ENCODE results near the gene NMS.

NMS gene

GRCh38 chr2:100517556-100517955 lies 47.3 kb downstream of the NMS start:
- no CpG with 5 or more reads among the region's 1 CpG for WGBS, 2 donors (ENCODE audit: extremely low coverage in 2 of 2, insufficient read length in 2 of 2, insufficient replicate concordance in 1 of 2)
- no peak overlapping the region for H4K8ac ChIP-seq (ENCODE audit: low read depth, low read length)
- no peak overlapping the region for H3K27ac ChIP-seq (replicated peaks; ENCODE audit: low read length)
- no peak overlapping the region for H3K9ac ChIP-seq (ENCODE audit: low read depth, low read length, poor library complexity)
- no peaks in the 10 kb centered on the region for H3K79me1 ChIP-seq (ENCODE audit: low read depth, low read length)
- no peak overlapping the region for H2AK5ac ChIP-seq (ENCODE audit: low read depth, low read length)
- no peak overlapping the region for H3K14ac ChIP-seq (ENCODE audit: low read length)
- H3K4me1 ChIP-seq (ENCODE audit: control insufficient read depth in 2 of 2, insufficient read depth in 1 of 2, low read depth in 1 of 2, low read length in 2 of 2), result no peaks in the 10 kb centered on the region
- no peaks in the 10 kb centered on the region for H3K9me3 ChIP-seq (replicated peaks in 1 of 2; ENCODE audit: control insufficient read depth in 2 of 2, insufficient read depth in 1 of 2, low read depth in 1 of 2, low read length in 2 of 2)
- H3K4me2 ChIP-seq (ENCODE audit: insufficient read depth, low read length, poor library complexity, severe bottlenecking), result no peak overlapping the region
- H3K4ac ChIP-seq (ENCODE audit: low read length), result no peak overlapping the region
- no peaks in the 10 kb centered on the region for H3K36me3 ChIP-seq (replicated peaks in 1 of 2; ENCODE audit: control insufficient read depth in 2 of 2, insufficient read depth in 2 of 2, low read length in 2 of 2)
- H3K23ac ChIP-seq (ENCODE audit: low read depth, low read length, poor library complexity), result no peak overlapping the region
- no peak overlapping the region for H3K4me3 ChIP-seq (ENCODE audit: low read length in 2 of 2)
- no peak overlapping the region for H3K18ac ChIP-seq (ENCODE audit: low read length)
- no peak overlapping the region for H2BK120ac ChIP-seq (ENCODE audit: low read depth, low read length)
- no peak overlapping the region for H2BK15ac ChIP-seq (ENCODE audit: low read length)
- H3K27me3 ChIP-seq (ENCODE audit: control insufficient read depth in 3 of 3, insufficient read depth in 3 of 3, low read depth in 1 of 3, low read length in 3 of 3), result no peaks in the 10 kb centered on the region
- H2BK12ac ChIP-seq (ENCODE audit: low read length), result no peak overlapping the region
- H2BK5ac ChIP-seq (ENCODE audit: low read length), result no peak overlapping the region
- no peak for DNase-seq (ENCODE audit: low spot score)
- no peak overlapping the region for H4K91ac ChIP-seq (ENCODE audit: low read depth, low read length, poor library complexity)
- H2AFZ ChIP-seq (ENCODE audit: low read length), result no peak overlapping the region

DNA sequence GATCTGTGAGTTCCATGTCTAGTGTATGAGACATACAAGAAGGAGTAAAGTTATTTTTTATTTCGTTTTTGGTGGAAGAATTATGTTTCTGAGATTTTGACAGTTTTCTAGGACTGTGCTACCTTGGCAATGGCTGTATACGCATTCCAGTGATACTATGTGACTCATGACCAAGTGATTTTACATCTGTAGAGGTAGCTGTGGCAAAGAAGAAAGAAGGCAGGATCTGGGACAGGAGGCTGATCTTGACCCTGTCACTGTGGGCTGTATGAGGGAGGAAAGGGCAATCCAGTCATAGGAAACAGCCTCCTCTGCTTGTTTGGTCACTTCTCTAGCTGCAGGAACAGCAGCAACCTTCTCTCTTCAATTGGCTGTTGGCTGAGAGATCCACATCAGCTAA lies 48.5 kb downstream of the NMS start:
- H3K4me2 ChIP-seq (ENCODE audit: insufficient read depth, low read length, poor library complexity, severe bottlenecking), result no peak overlapping the region
- H3K79me1 ChIP-seq (ENCODE audit: low read depth, low read length), result no peaks in the 10 kb centered on the region
- no peak overlapping the region for H3K14ac ChIP-seq (ENCODE audit: low read length)
- H3K9ac ChIP-seq (ENCODE audit: low read depth, low read length, poor library complexity), result no peak overlapping the region
- no peak overlapping the region for H3K18ac ChIP-seq (ENCODE audit: low read length)
- no peak overlapping the region for H3K23ac ChIP-seq (ENCODE audit: low read depth, low read length, poor library complexity)
- H2BK5ac ChIP-seq (ENCODE audit: low read length), result no peak overlapping the region
- no peak overlapping the region for H2BK12ac ChIP-seq (ENCODE audit: low read length)
- no peak overlapping the region for H2AK5ac ChIP-seq (ENCODE audit: low read depth, low read length)
- no peak for DNase-seq (ENCODE audit: low spot score)
- H2AFZ ChIP-seq (ENCODE audit: low read length), result no peak overlapping the region
- H2BK120ac ChIP-seq (ENCODE audit: low read depth, low read length), result no peak overlapping the region
- H4K8ac ChIP-seq (ENCODE audit: low read depth, low read length), result no peak overlapping the region
- no peaks in the 10 kb centered on the region for H3K9me3 ChIP-seq (replicated peaks in 1 of 2; ENCODE audit: control insufficient read depth in 2 of 2, insufficient read depth in 1 of 2, low read depth in 1 of 2, low read length in 2 of 2)
- H3K27ac ChIP-seq (replicated peaks; ENCODE audit: low read length), result no peak overlapping the region
- H3K36me3 ChIP-seq (replicated peaks in 1 of 2; ENCODE audit: control insufficient read depth in 2 of 2, insufficient read depth in 2 of 2, low read length in 2 of 2), result no peaks in the 10 kb centered on the region
- H3K4me3 ChIP-seq (ENCODE audit: low read length in 2 of 2), result no peak overlapping the region
- peaks cover 0 to 2% (median 0%) of the 10 kb centered on the region in 3 experiments for H3K27me3 ChIP-seq (ENCODE audit: control insufficient read depth in 3 of 3, insufficient read depth in 3 of 3, low read depth in 1 of 3, low read length in 3 of 3)
- H4K91ac ChIP-seq (ENCODE audit: low read depth, low read length, poor library complexity), result no peak overlapping the region
- no peak overlapping the region for H3K4ac ChIP-seq (ENCODE audit: low read length)
- H3K4me1 ChIP-seq (ENCODE audit: control insufficient read depth in 2 of 2, insufficient read depth in 1 of 2, low read depth in 1 of 2, low read length in 2 of 2), result no peaks in the 10 kb centered on the region
- WGBS, 2 donors (ENCODE audit: extremely low coverage in 2 of 2, insufficient read length in 2 of 2, insufficient replicate concordance in 1 of 2), result 100% methylated on average over 1 of the region's 2 CpGs; no CpG with 5 or more reads in 1 of the 2 donors
- H2BK15ac ChIP-seq (ENCODE audit: low read length), result no peak overlapping the region

- Histone ChIP-seq H3K4ac (ENCODE audit: low read length) (no peak overlapping the region), H3K36me3 (replicated peaks in 1 of 2; ENCODE audit: control insufficient read depth in 2 of 2, insufficient read depth in 2 of 2, low read length in 2 of 2) (no peaks in the 10 kb centered on the region), H3K27ac (replicated peaks; ENCODE audit: low read length) (no peak overlapping the region), H2AFZ (ENCODE audit: low read length) (no peak overlapping the region), H4K8ac (ENCODE audit: low read depth, low read length) (no peak overlapping the region), H3K79me1 (ENCODE audit: low read depth, low read length) (no peaks in the 10 kb centered on the region), H2BK120ac (ENCODE audit: low read depth, low read length) (no peak overlapping the region), H3K14ac (ENCODE audit: low read length) (no peak overlapping the region), H3K23ac (ENCODE audit: low read depth, low read length, poor library complexity) (no peak overlapping the region), H2BK15ac (ENCODE audit: low read length) (no peak overlapping the region), H2BK5ac (ENCODE audit: low read length) (no peak overlapping the region), H3K4me1 (ENCODE audit: control insufficient read depth in 2 of 2, insufficient read depth in 1 of 2, low read depth in 1 of 2, low read length in 2 of 2) (no peaks in the 10 kb centered on the region), H2AK5ac (ENCODE audit: low read depth, low read length) (no peak overlapping the region), H3K4me2 (ENCODE audit: insufficient read depth, low read length, poor library complexity, severe bottlenecking) (no peak overlapping the region), H3K9me3 (replicated peaks in 1 of 2; ENCODE audit: control insufficient read depth in 2 of 2, insufficient read depth in 1 of 2, low read depth in 1 of 2, low read length in 2 of 2) (no peaks in the 10 kb centered on the region), H3K18ac (ENCODE audit: low read length) (no peak overlapping the region), H3K9ac (ENCODE audit: low read depth, low read length, poor library complexity) (no peak overlapping the region), H3K4me3 (ENCODE audit: low read length in 2 of 2) (no peak overlapping the region), H4K91ac (ENCODE audit: low read depth, low read length, poor library complexity) (no peak overlapping the region), H3K27me3 (ENCODE audit: control insufficient read depth in 3 of 3, insufficient read depth in 3 of 3, low read depth in 1 of 3, low read length in 3 of 3) (peaks cover 0 to 5% (median 0%) of the 10 kb centered on the region in 3 experiments), H2BK12ac (ENCODE audit: low read length) (no peak overlapping the region)
- DNase-seq (ENCODE audit: low spot score), result no peak
- no CpG with 5 or more reads among the region's 2 CpGs for WGBS, 2 donors (ENCODE audit: extremely low coverage in 2 of 2, insufficient read length in 2 of 2, insufficient replicate concordance in 1 of 2)
These were observed 49.9 kb downstream of the NMS start for GRCh38 chr2:100520224-100520623.

DNA sequence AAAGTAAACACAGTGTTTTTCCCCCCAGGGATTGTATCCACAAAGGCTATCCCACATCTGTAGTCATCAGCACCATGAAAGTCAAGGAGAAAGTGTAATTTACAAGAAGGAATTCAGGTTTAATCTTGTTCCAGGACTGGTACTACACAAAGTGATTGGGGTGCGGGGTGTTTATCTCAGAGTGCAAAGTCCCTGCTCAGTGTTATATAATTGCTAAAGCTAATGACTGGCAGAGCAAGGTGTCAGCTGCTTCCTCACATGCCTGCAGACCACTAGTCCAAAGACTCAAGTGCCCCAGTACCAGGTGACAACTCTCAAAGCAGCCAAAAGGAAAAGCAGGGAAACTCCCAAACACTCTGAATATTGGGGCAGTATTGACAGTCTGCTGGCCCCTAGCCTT lies 52.1 kb downstream of the NMS start:
- Histone ChIP-seq H4K91ac (ENCODE audit: low read depth, low read length, poor library complexity) (no peak overlapping the region), H3K23ac (ENCODE audit: low read depth, low read length, poor library complexity) (no peak overlapping the region), H2AK5ac (ENCODE audit: low read depth, low read length) (no peak overlapping the region), H2BK120ac (ENCODE audit: low read depth, low read length) (no peak overlapping the region), H3K14ac (ENCODE audit: low read length) (no peak overlapping the region), H3K27me3 (ENCODE audit: control insufficient read depth in 3 of 3, insufficient read depth in 3 of 3, low read depth in 1 of 3, low read length in 3 of 3) (peaks cover 0 to 13% (median 0%) of the 10 kb centered on the region in 3 experiments), H3K18ac (ENCODE audit: low read length) (no peak overlapping the region), H3K27ac (replicated peaks; ENCODE audit: low read length) (no peak overlapping the region), H3K4me3 (ENCODE audit: low read length in 2 of 2) (no peak overlapping the region), H2BK15ac (ENCODE audit: low read length) (no peak overlapping the region), H3K9ac (ENCODE audit: low read depth, low read length, poor library complexity) (no peak overlapping the region), H3K4me2 (ENCODE audit: insufficient read depth, low read length, poor library complexity, severe bottlenecking) (no peak overlapping the region), H2BK12ac (ENCODE audit: low read length) (no peak overlapping the region), H3K9me3 (replicated peaks in 1 of 2; ENCODE audit: control insufficient read depth in 2 of 2, insufficient read depth in 1 of 2, low read depth in 1 of 2, low read length in 2 of 2) (no peaks in the 10 kb centered on the region), H2AFZ (ENCODE audit: low read length) (no peak overlapping the region), H4K8ac (ENCODE audit: low read depth, low read length) (no peak overlapping the region), H3K36me3 (replicated peaks in 1 of 2; ENCODE audit: control insufficient read depth in 2 of 2, insufficient read depth in 2 of 2, low read length in 2 of 2) (no peaks in the 10 kb centered on the region), H2BK5ac (ENCODE audit: low read length) (no peak overlapping the region), H3K4me1 (ENCODE audit: control insufficient read depth in 2 of 2, insufficient read depth in 1 of 2, low read depth in 1 of 2, low read length in 2 of 2) (no peaks in the 10 kb centered on the region), H3K79me1 (ENCODE audit: low read depth, low read length) (no peaks in the 10 kb centered on the region), H3K4ac (ENCODE audit: low read length) (no peak overlapping the region)
- no peak for DNase-seq (ENCODE audit: low spot score)
- no CpG with 5 or more reads among the region's 1 CpG for WGBS, 2 donors (ENCODE audit: extremely low coverage in 2 of 2, insufficient read length in 2 of 2, insufficient replicate concordance in 1 of 2)

Data from neuronal stem cell (in vitro differentiated cells).